Measurements from ENCODE around the gene PPP1R11. TPM values are rescaled to one million over a fixed set of nuclear protein-coding genes. Genes with fewer than 3 reads are reported as not detected.

PPP1R11 gene
- total RNA-seq, 1 experiment from 2014 or later = 59.2 TPM

- ChIA-PET POLR2A (no interaction called here), CTCF (no interaction called here)
- Histone ChIP-seq H3K36me3 (ENCODE audit: control insufficient read depth, insufficient read depth, low read length) (no peaks in the 10 kb centered on the region), H3K27me3 (ENCODE audit: control insufficient read depth, insufficient read depth, low read length) (peaks cover 7% of the 10 kb centered on the region), H3K27ac (ENCODE audit: low read length) (no peak overlapping the region), H3K9me3 (ENCODE audit: control insufficient read depth, insufficient read depth, low read depth, low read length) (no peaks in the 10 kb centered on the region), H3K4me3 (ENCODE audit: low read depth in 2 of 2, low read length in 2 of 2) (no peak overlapping the region), H3K4me1 (ENCODE audit: control insufficient read depth, insufficient read depth, low read length) (peaks cover 9% of the 10 kb centered on the region)
- in situ Hi-C loops (cut with HindIII; ENCODE audit: low pct_unique_long_range_greater_than_20kb, low sequenced_read_pairs) (no loop called here), intact Hi-C loops (cut with micrococcal nuclease; ENCODE audit: unreplicated experiment) (no loop called here)
- ATAC-seq (no peak), DNase-seq (ENCODE audit: low read depth, low spot score) (no peak)
- TF ChIP-seq TCF7L2 (IDR thresholded peaks at IDR 0.05; ENCODE audit: low read depth, low read length) = no peak
- no peak for TF ChIP-seq POLR2AphosphoS5 (IDR thresholded peaks at IDR 0.05; ENCODE audit: low read depth, low read length)
- no peak for TF ChIP-seq REST (IDR thresholded peaks at IDR 0.05; ENCODE audit: insufficient read depth in 1 of 2, low read depth in 2 of 2, low read length in 1 of 2)
- no peak for TF ChIP-seq CTCF (IDR thresholded peaks at IDR 0.05)
- no peak for TF ChIP-seq SIN3A (IDR thresholded peaks at IDR 0.05; ENCODE audit: borderline replicate concordance, insufficient read depth, low read depth, low read length)
- no TSS peak for BruUV-seq (replicated peaks)
Observed at GRCh38 chr6:30096829-30097228, 29.8 kb downstream of the PPP1R11 start.

GRCh38 chr6:30097902-30098768, 31.1 kb downstream of the PPP1R11 start:
- ChIA-PET POLR2A (no interaction called here), CTCF (no interaction called here)
- Histone ChIP-seq H3K9me3 (ENCODE audit: control insufficient read depth, insufficient read depth, low read depth, low read length) (no peaks in the 10 kb centered on the region), H3K27me3 (ENCODE audit: control insufficient read depth, insufficient read depth, low read length) (peaks cover 7% of the 10 kb centered on the region), H3K36me3 (ENCODE audit: control insufficient read depth, insufficient read depth, low read length) (no peaks in the 10 kb centered on the region), H3K27ac (ENCODE audit: low read length) (no peak overlapping the region), H3K4me3 (ENCODE audit: low read depth in 2 of 2, low read length in 2 of 2) (no peak overlapping the region), H3K4me1 (ENCODE audit: control insufficient read depth, insufficient read depth, low read length) (peaks cover 16% of the 10 kb centered on the region)
- BruUV-seq (replicated peaks) = no TSS peak
- TF ChIP-seq POLR2AphosphoS5 (IDR thresholded peaks at IDR 0.05; ENCODE audit: low read depth, low read length) = no peak
- no peak for TF ChIP-seq SIN3A (IDR thresholded peaks at IDR 0.05; ENCODE audit: borderline replicate concordance, insufficient read depth, low read depth, low read length)
- no peak for TF ChIP-seq REST (IDR thresholded peaks at IDR 0.05; ENCODE audit: insufficient read depth in 1 of 2, low read depth in 2 of 2, low read length in 1 of 2)
- TF ChIP-seq TCF7L2 (IDR thresholded peaks at IDR 0.05; ENCODE audit: low read depth, low read length) = no peak
- no peak for TF ChIP-seq CTCF (IDR thresholded peaks at IDR 0.05)
- intact Hi-C loops (cut with micrococcal nuclease; ENCODE audit: unreplicated experiment) (no loop called here), in situ Hi-C loops (cut with HindIII; ENCODE audit: low pct_unique_long_range_greater_than_20kb, low sequenced_read_pairs) (no loop called here)
- ATAC-seq (no peak), DNase-seq (ENCODE audit: low read depth, low spot score) (no peak)
